ENCODE data around the gene PSME3IP1.

- TF ChIP-seq CTCF (IDR thresholded peaks at IDR 0.05) (no peak), POLR2A (IDR thresholded peaks at IDR 0.05) (no peak), EP300 (IDR thresholded peaks at IDR 0.05) (no peak)
Observed at GRCh38 chr16:57113664-57114063, 72.2 kb downstream of the PSME3IP1 start.
